GM23248 (cell line): ENCODE results near the gene TRPM1. TPM values are rescaled to one million over a fixed set of nuclear protein-coding genes. Genes with fewer than 3 reads are reported as not detected.

Experiments used
- DNase-seq: peaks from one replicate; pipeline ENCODE4 v3.0.0-alpha.2; 2015
- H2AFZ ChIP-seq: fragments of 200-600 bp; sonication (generic); 2 replicates; pipeline ENCODE4 v1.6.1; 2016; ENCODE audit warnings: antibody characterized with exemption
- H3F3A ChIP-seq: fragments of 200-600 bp; sonication (generic); 2 replicates; pipeline ENCODE4 v1.6.1; 2016; ENCODE audit warnings: mild to moderate bottlenecking, antibody characterized with exemption, mixed run types; ENCODE audit not compliant: insufficient read depth
- H3K27ac ChIP-seq: fragments of 200-600 bp; sonication (generic); 2 replicates; pipeline ENCODE4 v1.5.1; 2016; ENCODE audit warnings: mild to moderate bottlenecking
- H3K27me3 ChIP-seq: fragments of 200-600 bp; sonication (generic); replicated peaks from 2 replicates; pipeline ENCODE4 v1.6.1; 2016; ENCODE audit warnings: mild to moderate bottlenecking; ENCODE audit not compliant: insufficient read depth
- H3K36me3 ChIP-seq: fragments of 200-600 bp; sonication (generic); 2 replicates; pipeline ENCODE4 v1.6.1; 2016; ENCODE audit warnings: low read depth, mild to moderate bottlenecking
- H3K4me1 ChIP-seq: fragments of 200-600 bp; sonication (generic); 2 replicates; pipeline ENCODE4 v1.6.1; 2016; ENCODE audit warnings: mild to moderate bottlenecking; ENCODE audit not compliant: insufficient read depth
- H3K4me2 ChIP-seq: fragments of 200-600 bp; sonication (generic); one replicate; pipeline ENCODE4 v1.6.1; 2016; ENCODE audit warnings: mild to moderate bottlenecking; ENCODE audit not compliant: unreplicated experiment
- H3K4me3 ChIP-seq: fragments of 200-600 bp; sonication (generic); 2 replicates; pipeline ENCODE4 v1.5.1; 2016; ENCODE audit warnings: mild to moderate bottlenecking
- H3K79me2 ChIP-seq: fragments of 200-600 bp; sonication (generic); 2 replicates; pipeline ENCODE4 v1.6.1; 2016; ENCODE audit warnings: mild to moderate bottlenecking; ENCODE audit not compliant: insufficient read depth
- H3K9ac ChIP-seq: fragments of 200-600 bp; sonication (generic); 2 replicates; pipeline ENCODE4 v1.6.1; 2016; ENCODE audit warnings: mild to moderate bottlenecking
- H3K9me2 ChIP-seq: fragments of 200-600 bp; sonication (generic); 2 replicates; pipeline ENCODE4 v1.6.1; 2016; ENCODE audit warnings: mixed run types, mild to moderate bottlenecking, moderate library complexity; ENCODE audit not compliant: insufficient read depth
- H3K9me3 ChIP-seq: fragments of 200-600 bp; sonication (generic); one replicate; pipeline ENCODE4 v1.6.1; 2017; ENCODE audit warnings: low read depth
- H4K20me1 ChIP-seq: fragments of 200-600 bp; sonication (generic); 2 replicates; pipeline ENCODE4 v1.6.0; 2016; ENCODE audit not compliant: insufficient read depth
- EZH2 ChIP-seq: fragments of 200-600 bp; sonication (generic); IDR thresholded peaks from 2 replicates; pipeline ENCODE4 v1.6.1; 2018; ENCODE audit warnings: antibody characterized with exemption, mild to moderate bottlenecking; ENCODE audit not compliant: insufficient read depth, poor library complexity, severe bottlenecking
- EZH2phosphoT487 ChIP-seq: fragments of 200-600 bp; sonication (generic); IDR thresholded peaks from 2 replicates; pipeline ENCODE4 v1.6.1; 2018; ENCODE audit warnings: antibody characterized with exemption, moderate library complexity, mild to moderate bottlenecking, low read depth; ENCODE audit not compliant: insufficient read depth
- WGBS, 2 experiments: methylation state at CpG; one replicate each; pipeline ENCODE4 v1.1.6; 2015 to 2017; ENCODE audit warnings: low lambda C conversion rate in 2 of 2, low coverage in 1 of 2; ENCODE audit errors: missing lambda C conversion rate in 2 of 2; 5-methylcytosine and 5-hydroxymethylcytosine counted together
- in situ Hi-C: fragments of 300-500 bp; cut with MboI; formaldehyde crosslinking; loops from 2 replicates; pipeline ENCODE4 v1.15.0; 2020
- polyA plus RNA-seq: library from polyadenylated mRNA; unstranded; fragments of >200 nt; fragmentation: Nextera tagmentation; extraction: Ambion mirVana; gene quantifications from 2 replicates; pipeline ENCODE4 v1.2.1, GENCODE V29; 2016
- total RNA-seq: library from RNA; depleted of rRNA; stranded (reverse); fragments of >200 nt; shearing (Covaris generic); gene quantifications from 2 replicates; pipeline ENCODE4 v1.2.3, GENCODE V29; 2014

TRPM1 gene
- total and polyA plus RNA-seq, 2 experiments from 2014 or later: not detected

DNA sequence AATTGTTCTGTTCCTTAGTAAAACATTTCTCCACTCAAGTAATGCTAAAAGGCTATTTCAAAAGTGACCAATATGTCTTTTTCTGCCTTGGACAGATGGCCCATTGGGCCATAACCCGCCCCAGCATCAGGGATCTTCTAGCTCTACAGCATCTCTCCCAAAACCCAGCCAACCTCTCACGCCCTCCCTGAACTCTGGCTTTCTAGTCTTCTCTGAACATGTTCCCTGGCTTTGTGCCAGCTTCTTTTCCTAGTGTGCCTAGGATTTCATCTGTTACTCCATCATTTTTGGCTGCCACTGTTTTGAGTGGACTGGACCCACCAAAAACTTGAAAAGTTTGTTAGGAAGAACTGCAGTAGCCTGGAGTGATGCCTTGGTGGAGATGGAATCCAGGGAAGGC, 30.7 kb downstream of the TRPM1 start:
- Histone ChIP-seq H3K4me2 (no peak overlapping the region), H3K4me3 (no peak overlapping the region), H3K27ac (no peak overlapping the region), H3K9me2 (no peaks in the 10 kb centered on the region), H4K20me1 (no peaks in the 10 kb centered on the region), H3K36me3 (no peaks in the 10 kb centered on the region), H3F3A (no peaks in the 10 kb centered on the region), H2AFZ (no peak overlapping the region), H3K4me1 (0 out of 2 replicates have a peak, but pooled peaks cover 8% of the 10 kb centered on the region), H3K79me2 (no peaks in the 10 kb centered on the region), H3K9ac (no peak overlapping the region), H3K27me3 (peaks cover 5% of the 10 kb centered on the region; the same call in 1 of the 2 replicates), H3K9me3 (no peaks in the 10 kb centered on the region)
- TF ChIP-seq EZH2: no peak
- DNase-seq: no peak
- in situ Hi-C loops: no loop called here
- 50 to 73% methylated on average over 2 of the region's 2 CpGs for WGBS, 2 experiments

DNA sequence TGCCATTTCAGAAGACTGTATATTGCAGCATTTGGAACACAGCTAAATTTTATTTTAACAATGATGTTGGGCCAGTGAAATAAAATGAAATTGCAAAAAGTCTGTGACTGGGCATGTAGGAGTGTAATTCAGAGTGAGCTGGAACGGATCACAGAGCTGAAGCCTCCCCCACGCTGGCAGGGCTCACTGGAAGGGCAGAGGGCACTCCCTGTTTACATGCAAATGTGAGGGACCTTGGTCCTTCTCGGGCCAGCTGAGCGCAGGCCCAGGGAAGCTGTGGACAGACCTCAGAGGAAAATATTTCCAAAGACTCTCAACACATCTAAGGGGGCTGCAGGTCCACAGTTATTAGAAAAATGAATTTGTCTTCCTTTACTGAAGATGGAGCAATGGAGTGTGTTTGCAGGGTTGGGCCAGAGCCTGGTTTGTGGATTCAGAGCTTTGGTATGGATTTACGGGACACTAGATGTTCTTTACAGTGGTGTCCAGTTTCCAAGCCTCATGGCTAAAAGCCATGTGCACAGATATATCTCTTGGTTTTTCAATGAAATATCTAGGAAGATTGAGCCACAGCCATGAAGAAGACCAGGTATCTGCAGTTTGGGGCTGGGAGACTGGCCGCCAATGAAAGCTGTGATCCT, 32.0 kb downstream of the TRPM1 start:
- H3F3A ChIP-seq: no peaks in the 10 kb centered on the region
- H3K9me3 ChIP-seq: no peaks in the 10 kb centered on the region
- H3K9ac ChIP-seq: no peak overlapping the region
- no peaks in the 10 kb centered on the region for H4K20me1 ChIP-seq
- peak overlapping the region; percentile 12; the same call in 1 of the 2 replicates for H2AFZ ChIP-seq
- no peak for TF ChIP-seq EZH2phosphoT487
- TF ChIP-seq EZH2: no peak
- no peaks in the 10 kb centered on the region for H3K36me3 ChIP-seq
- H3K79me2 ChIP-seq: no peaks in the 10 kb centered on the region
- H3K27ac ChIP-seq: peak overlapping the region; percentile 16; the same call in 1 of the 2 replicates
- peaks cover 11% of the 10 kb centered on the region; the same call in 1 of the 2 replicates for H3K27me3 ChIP-seq
- in situ Hi-C loops: no loop called here
- 0 out of 2 replicates have a peak, but pooled peaks cover 8% of the 10 kb centered on the region for H3K4me1 ChIP-seq
- no peak overlapping the region for H3K4me3 ChIP-seq
- 33 to 40% methylated on average over 6 of the region's 6 CpGs for WGBS, 2 experiments
- no peaks in the 10 kb centered on the region for H3K9me2 ChIP-seq
- DNase-seq: peak; percentile 58
- H3K4me2 ChIP-seq: no peak overlapping the region

DNA sequence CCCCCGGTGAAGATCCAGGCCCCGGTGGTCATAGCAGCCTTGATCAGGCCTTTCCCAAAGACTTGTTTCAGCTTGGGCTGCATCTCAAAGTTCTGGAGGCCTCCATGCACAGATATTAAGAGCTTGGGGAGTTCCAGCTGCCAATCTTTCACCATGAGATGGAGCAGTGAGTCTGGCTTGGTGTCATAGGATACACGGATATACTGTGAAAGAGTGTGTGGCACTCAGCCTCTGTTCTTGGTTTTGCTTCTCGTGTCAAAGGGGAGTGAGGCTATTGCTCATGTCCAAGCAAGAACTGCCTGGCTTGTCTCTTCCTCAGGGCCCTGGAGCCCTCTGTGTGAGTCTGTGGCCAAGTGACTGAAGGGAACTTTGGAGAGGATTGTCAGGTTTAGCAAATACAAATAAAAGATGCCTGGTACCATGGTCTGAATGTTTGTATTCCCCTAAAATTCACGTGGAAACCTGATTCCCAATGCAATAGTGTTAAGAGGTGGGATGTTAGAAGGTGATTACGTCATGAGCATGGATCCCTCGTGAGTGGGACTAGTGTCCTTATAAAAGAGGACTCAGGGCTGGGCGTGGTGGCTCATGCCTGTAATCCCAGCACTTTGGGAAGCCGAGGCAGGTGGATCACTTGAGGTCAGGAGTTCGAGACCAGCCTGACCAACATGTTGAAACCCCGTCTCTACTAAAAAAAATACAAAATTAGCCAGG, 33.5 kb downstream of the TRPM1 start:
- H3K36me3 ChIP-seq: no peaks in the 10 kb centered on the region
- in situ Hi-C loops: no loop called here
- H3K4me3 ChIP-seq: no peak overlapping the region
- WGBS, 2 experiments: 51 to 57% methylated on average over 11 of the region's 11 CpGs
- 0 out of 2 replicates have a peak, but pooled peaks cover 9% of the 10 kb centered on the region for H3K4me1 ChIP-seq
- no peak overlapping the region for H3K9ac ChIP-seq
- H3K4me2 ChIP-seq: no peak overlapping the region
- H2AFZ ChIP-seq: no peak overlapping the region
- H3F3A ChIP-seq: no peaks in the 10 kb centered on the region
- no peaks in the 10 kb centered on the region for H3K9me2 ChIP-seq
- TF ChIP-seq EZH2: no peak
- no peak for TF ChIP-seq EZH2phosphoT487
- DNase-seq: no peak
- no peaks in the 10 kb centered on the region for H3K9me3 ChIP-seq
- no peaks in the 10 kb centered on the region for H4K20me1 ChIP-seq
- H3K27me3 ChIP-seq: peaks cover 8% of the 10 kb centered on the region; the same call in 1 of the 2 replicates
- H3K27ac ChIP-seq: no peak overlapping the region
- no peaks in the 10 kb centered on the region for H3K79me2 ChIP-seq

- Histone ChIP-seq H3K9me3 (no peaks in the 10 kb centered on the region), H3K9ac (no peak overlapping the region), H3K9me2 (no peaks in the 10 kb centered on the region), H3K36me3 (no peaks in the 10 kb centered on the region), H2AFZ (no peak overlapping the region), H3K4me3 (no peak overlapping the region), H4K20me1 (no peaks in the 10 kb centered on the region), H3K79me2 (no peaks in the 10 kb centered on the region), H3K4me2 (no peak overlapping the region), H3K27ac (no peak overlapping the region), H3K27me3 (peaks cover 8% of the 10 kb centered on the region; the same call in 1 of the 2 replicates), H3F3A (peaks cover 10% of the 10 kb centered on the region; the same call in 1 of the 2 replicates), H3K4me1 (peaks cover 21% of the 10 kb centered on the region; the same call in 1 of the 2 replicates)
- 73 to 77% methylated on average over 6 of the region's 6 CpGs for WGBS, 2 experiments
- TF ChIP-seq EZH2phosphoT487: no peak
- no peak for TF ChIP-seq EZH2
- no peak for DNase-seq
- in situ Hi-C loops: no loop called here
Measured at GRCh38 chr15:31065824-31066223, 35.7 kb downstream of the TRPM1 start.
